Inferior parietal cortex (tissue), 1 donor: ENCODE data around the gene DISC1.
"Not testable (repeated sequence)": the region's sequence is repeated elsewhere in the genome, so short reads cannot be mapped to it uniquely, and the experiment has no call there.

Experiments used
- DNase-seq: peaks from one replicate; pipeline ENCODE4 v3.0.0-alpha.2; 2016; ENCODE audit errors: extremely low spot score

The DISC1 gene

DNA sequence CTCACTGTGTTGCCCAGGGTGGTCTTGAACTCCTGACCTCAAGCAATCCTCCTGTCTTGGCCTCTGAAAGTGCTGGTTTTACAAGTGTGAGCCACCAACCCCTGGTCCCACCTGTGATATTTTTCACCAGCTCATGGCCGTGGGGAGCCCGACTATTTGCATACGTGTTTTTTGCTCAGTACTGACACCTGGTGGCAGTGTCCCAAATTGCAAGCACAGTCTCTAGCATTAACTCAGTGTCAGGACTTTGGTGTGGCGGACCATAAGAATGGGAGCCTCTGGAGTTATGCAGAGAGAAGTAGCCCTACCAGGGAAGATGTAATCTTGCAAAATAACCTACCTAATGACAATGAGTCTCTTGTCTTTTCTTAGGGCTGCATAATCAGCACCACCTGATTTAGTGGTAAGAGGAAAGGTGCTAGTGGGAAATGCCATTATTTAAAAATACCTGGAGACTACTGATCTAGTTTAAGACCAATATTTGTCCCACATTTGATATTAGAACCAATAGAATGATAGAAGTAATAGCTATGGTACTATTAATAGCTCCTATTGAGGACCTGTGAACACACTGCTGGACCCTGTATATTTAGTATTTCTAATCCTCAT, 305.4 kb downstream of the DISC1 start:
- DNase-seq: no peak

DNA sequence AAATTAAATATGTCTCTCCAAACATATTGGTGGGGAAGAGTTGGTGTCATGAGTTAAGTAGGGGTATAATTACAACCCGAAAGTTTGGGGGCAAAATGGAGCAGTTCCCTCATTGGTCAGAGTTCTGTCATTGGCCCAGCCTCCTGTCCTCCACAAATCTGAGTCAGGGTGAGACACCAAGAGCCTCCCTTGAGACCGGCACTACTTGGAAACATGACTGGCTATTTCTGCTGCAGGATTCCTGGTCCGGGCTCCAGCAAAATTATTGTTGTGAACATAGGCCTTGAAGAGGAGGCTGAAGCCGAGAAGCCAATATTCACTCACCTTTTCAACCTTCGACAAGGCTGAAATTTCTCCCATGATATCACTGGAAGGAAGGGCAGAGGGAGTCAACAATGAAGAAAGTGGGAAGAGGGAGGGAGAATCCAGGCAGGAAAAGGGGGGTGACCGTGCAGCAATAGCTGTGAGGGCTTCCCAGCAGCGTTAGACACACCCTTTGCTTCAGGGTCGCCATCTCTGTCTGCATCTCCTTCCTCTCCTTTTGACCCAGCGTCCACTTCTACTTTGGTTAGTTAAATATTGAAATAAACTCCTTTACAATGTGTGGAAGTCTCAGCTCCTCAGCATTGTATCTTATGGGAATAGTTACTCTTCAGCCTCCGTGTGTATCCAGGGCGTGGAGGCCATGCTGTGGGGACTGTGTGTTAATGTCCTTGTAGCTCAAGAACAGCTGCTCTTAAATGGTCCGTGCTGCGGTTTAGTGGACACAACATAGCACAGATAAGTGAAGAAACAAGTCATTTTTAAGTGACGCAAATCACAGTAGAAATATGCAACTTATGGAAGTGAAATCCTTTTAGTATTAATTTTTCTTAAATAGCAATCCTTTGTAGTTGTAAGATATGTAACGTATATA, 307.4 kb downstream of the DISC1 start:
- no peak for DNase-seq

DNA sequence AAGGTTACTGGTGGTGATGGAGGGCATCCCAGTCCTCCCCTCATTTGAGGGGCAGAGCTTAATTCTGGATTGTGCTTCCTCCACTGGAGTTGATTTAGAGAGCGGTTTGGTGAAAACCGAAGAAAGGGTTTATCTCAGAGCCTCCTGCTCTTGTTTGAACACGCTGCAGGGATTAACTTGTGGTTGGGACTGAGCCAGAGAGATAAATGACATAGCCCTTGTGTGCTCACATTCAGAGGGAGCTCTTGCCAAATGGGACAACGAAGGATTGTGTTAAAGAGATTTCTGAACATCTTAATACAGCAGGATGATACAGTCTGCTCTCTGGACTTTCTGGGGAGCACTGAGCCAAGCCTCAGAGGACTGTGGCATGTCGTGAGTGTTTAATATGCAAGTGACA, 308.2 kb downstream of the DISC1 start:
- no peak for DNase-seq

DNA sequence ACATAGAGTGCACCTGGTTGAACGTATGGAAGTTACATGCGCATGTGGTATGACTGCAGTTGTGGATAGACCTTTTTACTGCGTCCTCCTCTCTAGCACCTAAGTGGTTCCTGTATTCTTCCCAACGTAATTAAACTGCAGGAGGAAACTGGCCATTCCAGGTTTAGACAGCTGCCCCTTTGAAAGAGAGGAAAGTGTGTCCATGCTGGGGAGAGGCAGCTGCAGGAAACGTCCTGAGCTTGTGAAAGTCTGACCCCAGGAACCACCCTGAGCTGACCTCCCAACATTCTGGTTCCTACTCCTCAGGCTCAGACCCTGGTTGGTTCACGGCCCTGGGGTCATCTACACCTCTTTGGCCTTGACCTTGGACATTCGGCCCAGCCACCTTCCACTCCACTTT, 309.3 kb downstream of the DISC1 start:
- no peak for DNase-seq

DNA sequence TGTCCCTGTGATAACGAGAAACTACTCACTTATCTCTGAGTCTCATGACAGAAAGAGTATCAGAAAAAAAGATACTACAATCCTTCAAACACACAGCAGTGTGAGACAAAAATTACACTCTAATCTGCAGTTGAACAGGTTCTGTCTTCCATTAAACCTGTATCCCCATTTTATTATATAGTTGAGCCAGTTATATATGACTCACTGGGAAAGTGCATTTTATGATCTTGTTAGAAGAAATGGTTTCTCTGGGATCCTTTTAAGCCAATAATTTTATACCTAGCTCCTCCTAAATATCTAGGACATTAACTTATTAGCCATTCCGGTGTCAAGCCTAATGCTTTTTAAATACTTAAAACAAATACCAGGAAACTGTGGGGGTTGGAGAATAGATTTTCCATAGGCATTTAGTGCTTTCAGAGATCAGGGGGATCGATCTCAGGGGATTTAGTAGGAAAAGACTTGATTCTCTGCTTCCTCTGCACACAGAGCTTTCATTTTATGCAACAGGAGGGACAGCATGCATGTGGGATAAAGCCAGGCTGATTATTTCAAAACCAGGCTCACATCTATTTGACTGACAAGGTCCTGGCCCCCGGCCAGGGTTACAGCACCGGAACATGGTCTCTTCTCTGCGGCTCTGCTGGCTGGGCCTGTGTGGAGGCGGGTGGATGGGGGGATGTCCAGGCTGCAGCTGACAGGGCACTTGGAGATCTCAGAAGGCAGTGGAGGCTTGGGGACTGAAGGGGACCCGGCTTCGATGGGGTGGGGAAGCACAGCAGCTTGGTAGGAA, 310.6 kb downstream of the DISC1 start:
- DNase-seq: no peak

DNA sequence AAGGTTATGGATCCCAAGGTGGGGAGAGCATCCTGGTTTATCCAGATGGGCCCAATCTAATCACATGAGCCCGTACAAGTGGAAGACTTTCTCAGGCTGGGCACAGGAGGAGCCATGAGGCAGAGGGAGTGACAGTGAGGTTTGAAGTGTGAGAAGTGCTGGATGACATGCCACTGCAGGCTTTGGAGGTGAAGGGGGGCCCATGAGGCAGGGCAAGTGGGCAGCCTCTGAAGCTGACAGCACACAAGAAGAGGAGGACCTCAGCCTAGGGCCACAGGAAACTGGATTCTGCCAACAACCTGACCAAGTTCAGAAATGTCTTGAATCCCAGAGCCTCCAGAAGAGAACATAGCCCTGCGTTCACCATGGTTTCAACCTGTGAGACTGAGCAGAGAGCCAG, 311.6 kb downstream of the DISC1 start:
- no peak for DNase-seq

DNA sequence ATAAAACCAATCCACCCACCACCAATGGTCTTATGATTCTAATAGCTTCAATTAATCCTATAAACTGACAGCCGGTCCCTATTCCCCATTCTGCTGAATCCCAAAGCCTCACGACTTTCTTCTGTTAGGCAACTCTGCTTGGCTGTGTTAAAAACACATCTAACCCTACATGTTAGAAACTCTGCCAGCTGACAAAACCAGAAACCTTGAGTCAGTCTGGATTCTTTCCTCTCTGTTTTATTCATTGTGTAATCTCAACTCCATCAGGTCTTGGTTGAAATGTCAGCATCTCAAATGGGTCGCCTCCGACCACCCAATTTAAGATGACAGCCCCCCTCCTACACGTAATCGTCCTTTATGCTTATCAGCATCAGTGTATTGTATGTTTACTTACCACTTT, 312.1 kb downstream of the DISC1 start:
- DNase-seq: no peak

DNA sequence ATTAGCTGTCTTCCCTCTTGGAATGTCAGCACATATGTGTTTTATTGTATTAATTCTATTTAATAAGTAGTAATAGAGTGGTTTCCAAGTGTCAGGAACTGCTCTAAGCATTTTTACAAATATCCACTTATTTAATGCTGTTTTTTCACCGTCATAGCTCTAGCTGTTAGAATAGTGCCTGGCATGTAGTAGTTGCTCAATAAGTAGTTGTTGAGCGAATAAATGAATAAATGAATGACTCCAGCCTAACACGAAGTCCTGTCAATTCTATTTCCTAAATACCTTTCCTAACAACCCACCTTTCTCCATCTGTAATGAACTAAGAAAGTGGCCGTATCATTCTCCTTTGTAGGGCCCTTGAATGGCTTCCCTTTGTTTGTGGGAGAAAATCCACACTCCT, 312.5 kb downstream of the DISC1 start:
- no peak for DNase-seq

DNA sequence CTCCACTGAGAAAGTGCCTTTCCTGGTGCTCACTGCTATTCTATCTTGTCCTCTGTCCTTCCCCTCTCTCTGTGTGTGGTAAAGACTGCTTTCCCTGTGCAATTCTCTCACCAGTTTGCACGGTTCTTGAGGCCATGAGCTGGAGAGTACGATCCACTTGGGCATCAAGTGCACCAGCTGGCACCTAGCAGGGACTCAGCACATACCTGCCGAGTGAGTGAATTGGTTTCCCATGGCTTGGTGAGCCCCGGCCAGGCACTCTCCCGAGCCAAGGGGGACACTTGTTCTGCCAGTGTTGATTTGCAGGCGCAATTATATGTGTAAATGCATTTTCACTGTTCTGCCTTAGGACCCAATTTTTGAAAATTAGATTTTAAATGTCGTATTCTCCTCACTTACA, 313.5 kb downstream of the DISC1 start:
- DNase-seq: no peak

DNA sequence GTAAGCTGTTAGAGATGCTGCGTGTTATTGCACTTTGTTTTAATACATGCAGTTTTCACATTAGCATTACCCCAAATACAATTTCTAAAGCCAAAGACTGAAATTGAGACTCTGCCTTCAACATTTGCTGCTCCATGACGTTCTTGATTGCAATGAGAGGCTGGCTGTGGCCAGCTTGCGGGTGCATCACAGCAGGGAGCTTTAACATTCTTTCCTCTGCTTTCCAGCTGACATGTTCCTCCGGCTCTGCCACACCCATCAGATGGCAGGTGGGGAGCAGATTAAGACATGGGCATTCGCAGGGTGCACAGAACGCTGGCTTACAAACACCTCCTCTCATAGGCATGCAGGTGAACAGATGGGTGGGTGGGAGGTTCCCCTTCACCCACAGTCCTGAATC, 314.1 kb downstream of the DISC1 start:
- DNase-seq: no peak

DNA sequence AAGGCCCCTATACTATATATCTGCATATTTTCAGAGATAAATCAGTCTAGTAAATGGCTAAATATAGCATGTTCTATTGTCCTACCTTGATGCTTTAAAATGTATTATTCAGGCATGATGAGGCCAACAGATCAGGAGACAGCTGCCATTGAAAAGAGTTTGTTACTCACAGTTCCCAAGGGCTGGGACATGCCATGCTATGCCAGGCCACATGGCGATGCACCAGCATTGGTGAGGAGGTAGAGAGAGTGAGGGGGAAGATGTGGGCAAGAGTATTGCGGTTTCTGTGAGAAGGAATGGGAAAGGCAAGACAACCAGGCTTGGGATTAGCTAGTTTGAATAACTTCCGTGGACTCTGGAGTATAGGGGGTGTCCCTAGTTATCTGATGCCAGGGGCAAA, 316.5 kb downstream of the DISC1 start:
- DNase-seq: no peak

DNA sequence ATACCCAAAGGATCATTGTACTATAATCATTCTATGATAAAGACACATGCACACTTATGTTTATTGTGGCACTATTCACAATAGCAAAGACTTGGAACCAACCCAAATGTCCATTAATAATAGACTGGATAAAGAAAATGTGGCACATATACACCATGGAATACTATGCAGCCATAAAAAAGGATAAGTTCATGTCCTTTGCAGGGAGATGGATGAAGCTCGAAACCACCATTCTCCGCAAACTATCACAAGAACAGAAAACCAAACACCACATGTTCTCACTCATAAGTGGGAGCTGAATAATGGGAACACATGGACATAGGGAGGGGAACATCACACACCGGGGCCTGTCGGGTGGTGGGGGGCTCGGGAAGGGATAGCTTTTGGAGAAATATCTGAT, 321.5 kb downstream of the DISC1 start:
- not testable (repeated sequence) for DNase-seq

DNA sequence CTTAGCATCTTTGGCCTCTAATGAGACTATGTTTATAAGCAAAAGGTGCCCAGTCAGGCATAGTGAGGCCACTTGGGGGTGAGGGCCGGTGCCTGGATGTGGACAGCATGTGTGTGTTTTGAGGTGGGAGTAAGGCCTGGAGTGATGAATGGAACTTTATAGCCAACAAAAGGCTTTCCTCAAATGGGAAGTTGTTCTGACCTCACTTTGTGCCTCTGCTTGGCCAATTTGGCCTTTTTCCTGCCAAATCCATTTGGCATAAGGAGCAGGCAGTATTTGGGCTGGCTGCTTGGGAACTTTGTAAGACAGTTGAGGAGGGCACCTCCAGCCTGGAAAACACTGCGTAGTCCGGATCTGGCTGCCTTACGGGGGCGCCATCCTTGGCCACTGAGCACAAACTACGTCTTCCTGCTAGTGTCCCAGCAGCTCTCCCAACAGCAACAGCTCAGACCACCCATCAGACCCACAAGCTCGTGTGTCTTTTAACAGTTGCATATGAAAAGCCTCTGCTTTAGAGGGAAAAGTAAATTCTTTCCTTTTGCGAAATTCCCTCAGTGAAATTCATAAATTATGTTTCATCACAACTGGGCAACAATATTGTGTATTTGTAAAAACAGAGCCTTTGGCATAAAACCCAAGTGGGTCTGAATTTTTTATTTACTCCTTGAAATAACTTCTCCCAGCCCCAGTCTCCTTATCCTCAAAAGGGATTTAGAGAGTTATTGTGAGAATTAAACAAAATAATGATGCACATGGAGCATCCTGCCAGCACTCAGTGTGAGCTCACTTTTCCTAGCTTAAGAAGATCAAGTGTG, 322.9 kb downstream of the DISC1 start:
- no peak for DNase-seq

DNA sequence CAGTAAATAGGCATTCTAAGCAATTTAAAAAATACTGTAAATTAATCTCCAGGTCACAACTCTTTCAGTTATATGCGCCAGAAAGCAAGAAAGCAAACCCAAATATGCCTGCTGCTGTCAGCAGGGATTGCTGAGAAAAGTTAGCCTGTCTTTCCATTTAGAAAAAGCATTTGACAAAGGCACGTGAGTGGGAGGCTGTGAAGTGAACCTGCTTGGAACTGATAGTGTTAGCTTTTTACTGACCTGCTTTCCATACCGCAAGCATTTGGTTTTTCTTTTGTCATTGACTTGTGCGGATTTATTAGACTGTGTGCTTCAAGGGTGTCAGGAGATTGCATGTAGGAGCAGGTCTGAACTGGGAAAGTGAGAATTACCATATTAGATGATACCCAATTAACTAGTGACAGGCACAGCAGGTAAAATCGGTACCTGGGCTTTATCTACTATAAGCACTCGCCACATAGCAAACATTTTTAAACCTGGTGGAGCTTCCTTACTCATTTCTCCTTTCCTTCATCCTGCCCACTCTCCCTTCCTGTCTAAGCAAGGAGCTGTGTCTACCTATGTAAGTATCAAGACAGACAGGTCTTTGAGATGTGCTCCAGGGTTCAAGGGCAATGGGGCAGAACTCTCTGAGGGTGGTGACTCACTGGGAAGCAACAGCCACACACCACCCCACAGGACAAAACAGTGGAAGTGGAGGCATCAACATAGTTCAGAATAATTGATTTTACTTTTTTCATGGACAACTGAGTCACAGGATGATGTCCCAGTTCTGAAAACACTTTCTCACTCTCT, 323.9 kb downstream of the DISC1 start:
- DNase-seq: no peak

DNA sequence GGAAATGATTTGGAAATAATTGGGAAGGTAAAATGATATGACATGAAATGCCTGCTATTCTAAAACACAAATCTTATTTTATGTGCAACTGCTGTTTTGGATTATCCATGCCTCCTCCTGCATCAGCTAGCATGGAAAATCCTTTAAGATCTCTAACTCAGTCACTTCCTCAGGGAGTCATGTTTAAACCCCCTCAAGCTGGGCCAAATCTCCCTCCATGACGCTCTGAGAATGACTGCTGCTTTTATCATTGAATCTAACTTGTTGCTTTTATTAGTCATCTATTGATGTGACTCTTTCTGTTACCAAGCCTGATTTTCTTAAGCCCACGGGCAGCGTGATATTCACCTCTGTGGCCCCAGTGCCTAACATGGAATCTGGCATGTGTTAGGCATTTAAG, 324.8 kb downstream of the DISC1 start:
- DNase-seq: no peak

DNA sequence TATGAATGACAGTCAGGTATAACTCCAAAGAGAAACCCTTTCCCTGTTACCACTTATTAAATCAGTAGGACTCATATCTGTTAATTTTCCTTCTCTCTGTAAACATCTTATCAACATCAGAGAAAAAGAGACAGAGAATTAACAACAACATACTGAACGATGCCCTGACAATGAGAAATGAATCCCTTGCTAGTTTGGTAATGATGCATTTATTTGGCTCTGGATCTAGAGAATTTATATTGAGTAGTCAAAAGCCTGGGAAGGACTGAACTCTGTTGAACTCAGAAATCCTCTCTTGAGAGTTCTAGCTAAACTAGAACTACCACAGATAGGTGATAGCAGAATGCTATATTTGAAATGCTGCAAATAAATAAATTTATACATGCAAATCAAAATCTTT, 325.6 kb downstream of the DISC1 start:
- no peak for DNase-seq

DNA sequence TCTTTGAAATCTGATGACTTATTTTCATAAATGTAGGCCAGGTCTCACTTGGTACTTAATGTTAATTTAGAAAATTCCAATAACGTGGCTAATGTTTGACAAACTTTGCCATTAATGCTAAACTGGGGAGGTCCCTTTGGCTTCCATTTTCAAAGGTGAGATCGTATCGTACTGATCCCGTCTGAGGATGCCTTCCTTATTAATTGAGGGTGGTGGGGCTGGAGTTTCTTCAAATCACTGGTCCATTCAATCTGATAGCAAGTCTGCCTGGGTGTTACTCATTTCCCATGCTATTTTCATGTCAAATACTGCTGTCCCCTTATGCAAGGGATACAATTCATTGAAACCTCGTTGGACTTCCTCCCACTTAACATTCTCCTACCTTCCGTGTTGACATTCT, 327.1 kb downstream of the DISC1 start:
- DNase-seq: no peak

DNA sequence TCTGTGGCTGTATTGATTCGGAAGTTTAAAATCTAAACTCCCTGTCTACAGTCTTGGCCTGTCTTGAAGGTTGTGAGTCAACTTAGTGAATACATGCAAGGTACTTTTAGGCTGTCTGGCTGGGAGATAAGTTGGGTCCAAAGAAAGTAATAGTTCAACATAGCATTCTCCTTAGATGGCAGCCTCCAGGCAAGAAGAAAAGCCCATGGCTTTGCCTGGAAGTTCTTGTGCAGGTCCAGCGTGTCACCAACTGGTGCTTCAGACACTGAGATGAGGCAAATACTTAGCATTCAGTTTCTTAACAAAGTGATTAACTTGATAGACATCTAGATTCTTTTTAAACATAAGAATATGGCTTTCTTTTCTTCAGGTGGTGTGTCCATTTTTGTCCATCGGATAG, 328.2 kb downstream of the DISC1 start:
- DNase-seq: no peak

DNA sequence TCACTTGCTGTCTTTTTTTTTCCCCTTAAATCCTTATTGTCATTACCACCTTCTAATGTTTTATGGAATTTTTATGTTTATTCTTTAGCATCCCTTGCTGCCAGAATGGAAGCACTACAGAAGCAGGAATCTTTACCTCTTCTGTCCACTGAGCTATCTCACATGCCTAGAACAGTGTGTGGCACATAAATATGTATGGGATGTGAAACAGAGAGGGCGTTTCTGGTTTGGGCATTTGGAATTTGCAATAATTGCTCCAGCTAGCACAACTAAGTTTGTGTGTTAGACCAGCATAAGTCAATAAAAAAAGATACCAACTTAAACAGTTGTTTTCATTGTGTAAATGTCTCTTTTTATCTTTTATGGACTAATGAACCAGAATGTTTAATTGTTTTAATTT, 330.8 kb downstream of the DISC1 start:
- no peak for DNase-seq

DNA sequence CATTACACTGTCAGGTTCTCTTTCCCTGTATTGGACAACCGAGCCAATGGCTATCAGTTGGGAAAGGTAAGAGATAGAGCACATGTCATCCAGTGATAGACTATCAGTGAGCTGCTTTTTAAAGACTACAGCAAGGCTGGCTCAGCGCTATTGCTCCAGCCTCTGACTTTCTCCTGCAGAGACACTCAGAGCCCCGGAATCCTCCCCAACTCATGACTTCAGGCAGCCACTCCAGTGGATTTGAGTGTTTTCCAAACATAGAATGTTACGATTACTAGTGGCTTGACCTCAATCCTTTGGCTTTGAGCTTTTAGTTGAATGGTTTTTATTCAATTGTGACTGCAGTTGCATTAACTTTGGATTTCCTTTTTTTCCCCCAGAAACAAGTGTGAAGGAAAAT, 331.9 kb downstream of the DISC1 start:
- no peak for DNase-seq
